ENCODE results near the gene PPIA. TPM values are rescaled to one million over a fixed set of nuclear protein-coding genes. Genes with fewer than 3 reads are reported as not detected.
A peak's percentile ranks its signal among the peaks of the same experiment; 100 is the strongest.

PPIA gene
- total and polyA plus RNA-seq, 2 donors from 2014 or later: 1,143 to 2,940 TPM

DNA sequence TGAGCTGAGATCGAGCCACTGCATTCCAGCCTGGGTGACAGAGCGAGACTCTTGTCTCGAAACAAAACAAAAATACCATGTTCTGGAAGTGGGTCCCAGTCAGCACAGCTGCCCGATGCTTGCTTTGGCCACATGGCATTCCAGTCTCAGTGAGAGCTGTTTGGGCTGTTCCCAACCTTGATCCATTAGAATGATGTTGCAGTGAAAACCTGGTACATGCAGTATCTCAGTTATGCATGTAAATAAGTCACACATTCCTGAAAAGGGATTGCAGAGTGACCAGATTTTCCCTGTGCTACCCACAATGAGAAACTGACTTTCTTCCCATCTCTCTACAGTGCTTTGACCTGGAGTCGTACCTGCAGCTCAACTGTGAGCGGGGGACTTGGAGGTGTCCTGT lies 32.4 kb upstream of the PPIA start:
- intact Hi-C loops (cut with DNase I): no loop called here
- TF ChIP-seq, protein P1, sequence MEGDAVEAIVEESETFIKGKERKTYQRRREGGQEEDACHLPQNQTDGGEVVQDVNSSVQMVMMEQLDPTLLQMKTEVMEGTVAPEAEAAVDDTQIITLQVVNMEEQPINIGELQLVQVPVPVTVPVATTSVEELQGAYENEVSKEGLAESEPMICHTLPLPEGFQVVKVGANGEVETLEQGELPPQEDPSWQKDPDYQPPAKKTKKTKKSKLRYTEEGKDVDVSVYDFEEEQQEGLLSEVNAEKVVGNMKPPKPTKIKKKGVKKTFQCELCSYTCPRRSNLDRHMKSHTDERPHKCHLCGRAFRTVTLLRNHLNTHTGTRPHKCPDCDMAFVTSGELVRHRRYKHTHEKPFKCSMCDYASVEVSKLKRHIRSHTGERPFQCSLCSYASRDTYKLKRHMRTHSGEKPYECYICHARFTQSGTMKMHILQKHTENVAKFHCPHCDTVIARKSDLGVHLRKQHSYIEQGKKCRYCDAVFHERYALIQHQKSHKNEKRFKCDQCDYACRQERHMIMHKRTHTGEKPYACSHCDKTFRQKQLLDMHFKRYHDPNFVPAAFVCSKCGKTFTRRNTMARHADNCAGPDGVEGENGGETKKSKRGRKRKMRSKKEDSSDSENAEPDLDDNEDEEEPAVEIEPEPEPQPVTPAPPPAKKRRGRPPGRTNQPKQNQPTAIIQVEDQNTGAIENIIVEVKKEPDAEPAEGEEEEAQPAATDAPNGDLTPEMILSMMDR (IDR thresholded peaks at IDR 0.05; ENCODE audit: borderline replicate concordance, extremely low read depth, insufficient read depth): no peak
- no peak overlapping the region for H3K9ac ChIP-seq (ENCODE audit: low read length in 3 of 3)
- H3K27me3 ChIP-seq (ENCODE audit: control insufficient read depth, insufficient read depth, low read length): no peaks in the 10 kb centered on the region
- no peak overlapping the region for H3K4me3 ChIP-seq (ENCODE audit: low read length in 3 of 3)
- FAIRE-seq (no peak), DNase-seq (no peak)
- H3K9me3 ChIP-seq (ENCODE audit: control insufficient read depth in 2 of 3, insufficient read depth in 1 of 3, low read length in 3 of 3): no peaks in the 10 kb centered on the region
- H3K4me1 ChIP-seq (ENCODE audit: control insufficient read depth in 2 of 3, insufficient read depth in 2 of 3, low read depth in 1 of 3, low read length in 3 of 3): peaks cover 0 to 6% (median 0%) of the 10 kb centered on the region in 3 donors
- peaks cover 4 to 67% (median 38%) of the 10 kb centered on the region in 3 donors for H3K36me3 ChIP-seq (ENCODE audit: control insufficient read depth in 2 of 3, insufficient read depth in 3 of 3, low read length in 3 of 3)
- no peak overlapping the region for H3K27ac ChIP-seq (ENCODE audit: low read depth in 2 of 2, low read length in 2 of 2)

DNA sequence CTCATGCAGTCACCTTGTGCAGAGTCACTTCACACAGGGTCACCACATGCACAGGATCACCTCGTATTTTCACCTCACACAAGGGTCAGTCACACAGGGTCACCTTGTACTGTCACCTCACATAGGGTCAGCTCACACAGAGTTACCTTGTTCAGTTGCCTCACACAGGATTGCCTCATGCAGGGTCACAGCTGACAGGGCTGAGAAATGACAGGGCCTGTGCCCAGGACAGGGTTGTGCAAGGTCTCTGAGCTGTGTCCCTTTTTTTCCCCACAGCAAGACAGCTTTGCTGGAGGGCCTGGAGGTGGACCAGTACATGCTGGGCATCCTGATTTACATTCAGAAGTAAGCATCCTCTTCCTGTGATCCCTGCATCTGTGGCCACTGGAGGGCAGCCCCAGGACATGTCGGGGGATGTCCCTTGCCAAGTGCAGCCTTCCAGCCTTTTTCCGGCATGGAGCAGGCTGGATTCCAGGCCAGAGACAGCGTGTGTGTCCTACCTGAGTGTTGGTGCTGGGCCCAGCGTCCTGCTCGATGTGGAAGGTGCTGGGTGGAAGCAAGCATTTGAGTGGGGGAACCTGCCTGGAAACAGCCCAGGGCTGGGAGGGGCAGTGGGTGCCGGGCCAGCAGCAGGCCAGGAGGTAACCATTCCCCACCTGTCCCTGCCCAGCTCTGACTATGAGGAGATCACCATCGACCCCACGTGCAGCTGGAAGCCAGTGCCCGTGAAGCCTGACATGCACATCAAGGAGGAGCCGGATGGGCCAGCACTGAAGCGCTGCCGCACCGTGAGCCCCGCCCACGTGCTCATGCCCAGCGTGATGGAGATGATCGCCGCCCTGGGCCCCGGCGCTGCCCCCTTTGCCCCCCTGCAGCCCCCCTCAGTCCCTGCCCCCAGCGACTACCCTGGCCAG lies 31.6 kb upstream of the PPIA start:
- H3K4me3 ChIP-seq (ENCODE audit: low read length in 3 of 3): no peak overlapping the region
- FAIRE-seq (no peak), DNase-seq (peak in 1 of 5 donors; percentile 73)
- H3K9me3 ChIP-seq (ENCODE audit: control insufficient read depth in 2 of 3, insufficient read depth in 1 of 3, low read length in 3 of 3): no peaks in the 10 kb centered on the region
- intact Hi-C loops (cut with DNase I): no loop called here
- H3K4me1 ChIP-seq (ENCODE audit: control insufficient read depth in 2 of 3, insufficient read depth in 2 of 3, low read depth in 1 of 3, low read length in 3 of 3): peaks cover 0 to 10% (median 0%) of the 10 kb centered on the region in 3 donors
- no peak overlapping the region for H3K9ac ChIP-seq (ENCODE audit: low read length in 3 of 3)
- TF ChIP-seq, protein P1 (IDR thresholded peaks at IDR 0.05; ENCODE audit: borderline replicate concordance, extremely low read depth, insufficient read depth): no peak
- no peak overlapping the region for H3K27ac ChIP-seq (ENCODE audit: low read depth in 2 of 2, low read length in 2 of 2)
- H3K36me3 ChIP-seq (ENCODE audit: control insufficient read depth in 2 of 3, insufficient read depth in 3 of 3, low read length in 3 of 3): peaks cover 4 to 59% (median 38%) of the 10 kb centered on the region in 3 donors
- no peaks in the 10 kb centered on the region for H3K27me3 ChIP-seq (ENCODE audit: control insufficient read depth, insufficient read depth, low read length)

DNA sequence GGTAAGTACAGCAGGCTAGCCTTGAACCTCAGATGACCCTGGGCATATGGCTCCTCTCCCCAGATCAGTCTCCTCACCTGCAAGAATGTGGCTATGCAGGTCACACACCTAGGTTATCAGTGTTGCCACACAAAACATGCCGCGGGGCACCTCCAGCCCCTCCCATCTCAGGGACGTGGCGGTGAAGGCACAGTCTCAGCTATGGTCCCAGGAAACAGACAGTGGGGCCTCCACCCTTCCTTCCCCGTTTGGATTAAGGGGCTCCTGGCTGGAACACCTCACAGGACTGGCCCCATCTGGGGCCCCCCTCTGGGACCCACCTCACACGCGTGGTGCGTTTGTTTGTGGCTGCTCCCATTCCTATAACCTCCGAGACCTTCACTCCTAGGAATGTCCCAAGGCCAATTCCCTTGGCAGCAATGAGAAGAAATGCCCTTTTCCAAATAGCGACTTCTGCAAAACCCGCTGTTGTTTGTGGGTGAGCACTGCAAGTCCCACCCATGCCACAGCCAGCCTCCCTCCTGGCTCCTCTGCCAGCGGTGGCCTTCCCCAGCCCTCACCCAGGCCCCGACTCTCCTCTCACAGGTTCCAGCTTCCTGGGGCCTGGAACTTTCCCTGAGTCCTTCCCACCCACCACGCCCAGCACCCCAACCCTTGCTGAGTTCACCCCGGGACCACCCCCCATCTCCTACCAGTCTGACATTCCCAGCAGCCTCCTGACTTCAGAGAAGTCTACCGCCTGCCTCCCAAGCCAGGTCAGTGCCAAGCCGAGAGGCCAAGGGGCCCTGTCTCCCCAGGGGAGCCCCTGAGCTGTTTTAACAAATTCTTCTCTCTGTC lies 30.7 kb upstream of the PPIA start:
- H3K9ac ChIP-seq (ENCODE audit: low read length in 3 of 3): no peak overlapping the region
- DNase-seq: peak in 1 of 5 donors; percentile 71
- TF ChIP-seq, protein P1 (IDR thresholded peaks at IDR 0.05; ENCODE audit: borderline replicate concordance, extremely low read depth, insufficient read depth): no peak
- intact Hi-C loops (cut with DNase I): no loop called here
- H3K4me1 ChIP-seq (ENCODE audit: control insufficient read depth in 2 of 3, insufficient read depth in 2 of 3, low read depth in 1 of 3, low read length in 3 of 3): peaks cover 0 to 15% (median 0%) of the 10 kb centered on the region in 3 donors
- no peak overlapping the region for H3K27ac ChIP-seq (ENCODE audit: low read depth in 2 of 2, low read length in 2 of 2)
- H3K36me3 ChIP-seq (ENCODE audit: control insufficient read depth in 2 of 3, insufficient read depth in 3 of 3, low read length in 3 of 3): peaks cover 4 to 52% (median 34%) of the 10 kb centered on the region in 3 donors
- H3K27me3 ChIP-seq (ENCODE audit: control insufficient read depth, insufficient read depth, low read length): no peaks in the 10 kb centered on the region
- no peaks in the 10 kb centered on the region for H3K9me3 ChIP-seq (ENCODE audit: control insufficient read depth in 2 of 3, insufficient read depth in 1 of 3, low read length in 3 of 3)
- H3K4me3 ChIP-seq (ENCODE audit: low read length in 3 of 3): no peak overlapping the region
- FAIRE-seq: no peak
